Measurements from ENCODE around the gene BLOC1S4.

BLOC1S4 gene

GRCh38 chr4:6710282-6710681 lies 5.7 kb upstream of the BLOC1S4 start:
- no peak for DNase-seq (ENCODE audit: extremely low read depth, low read depth)

GRCh38 chr4:6710996-6711395 lies 5.0 kb upstream of the BLOC1S4 start:
- no peak for TF ChIP-seq CTCF (IDR thresholded peaks at IDR 0.05; ENCODE audit: low read depth, low read length)
- DNase-seq (ENCODE audit: extremely low read depth, low read depth), result no peak

More at GRCh38 chr4:6710282-6710681, 5.7 kb upstream of the BLOC1S4 start:
- TF ChIP-seq CTCF (IDR thresholded peaks at IDR 0.05; ENCODE audit: low read depth, low read length), result no peak

DNA sequence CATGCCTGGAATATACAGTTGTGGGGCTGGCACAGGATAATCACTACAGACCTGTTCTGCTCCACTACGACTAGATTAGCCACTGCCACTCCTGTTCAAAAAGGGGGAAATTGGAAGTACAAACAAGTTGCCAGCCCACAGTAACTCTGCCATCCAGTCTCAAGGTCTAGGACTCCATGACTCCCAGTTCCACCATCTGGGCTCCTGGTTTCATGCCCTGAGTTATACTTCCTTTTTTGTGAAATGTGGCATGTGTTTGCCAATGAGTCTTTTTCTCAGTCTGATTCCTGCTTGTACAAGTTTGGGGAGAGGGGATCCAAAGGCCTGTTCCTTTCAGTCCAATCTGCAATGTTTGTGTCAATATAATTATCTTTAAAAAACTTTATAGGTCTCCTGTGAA lies 1.0 kb upstream of the BLOC1S4 start:
- no peak for TF ChIP-seq CTCF (IDR thresholded peaks at IDR 0.05; ENCODE audit: low read depth, low read length)
- no peak for DNase-seq (ENCODE audit: extremely low read depth, low read depth)

- no peak for TF ChIP-seq CTCF (IDR thresholded peaks at IDR 0.05; ENCODE audit: low read depth, low read length)
- no peak for DNase-seq (ENCODE audit: extremely low read depth, low read depth)
Observed at GRCh38 chr4:6715704-6716017, 313 bp upstream of the BLOC1S4 start.

GRCh38 chr4:6716958-6717655 lies 1.1 kb downstream of the BLOC1S4 start:
- TF ChIP-seq CTCF (IDR thresholded peaks at IDR 0.05; ENCODE audit: low read depth, low read length), result no peak
- no peak for DNase-seq (ENCODE audit: extremely low read depth, low read depth)

- no peak for DNase-seq (ENCODE audit: extremely low read depth, low read depth)
- no peak for TF ChIP-seq CTCF (IDR thresholded peaks at IDR 0.05; ENCODE audit: low read depth, low read length)
Observed at GRCh38 chr4:6718932-6719610, 3.1 kb downstream of the BLOC1S4 start.

DNA sequence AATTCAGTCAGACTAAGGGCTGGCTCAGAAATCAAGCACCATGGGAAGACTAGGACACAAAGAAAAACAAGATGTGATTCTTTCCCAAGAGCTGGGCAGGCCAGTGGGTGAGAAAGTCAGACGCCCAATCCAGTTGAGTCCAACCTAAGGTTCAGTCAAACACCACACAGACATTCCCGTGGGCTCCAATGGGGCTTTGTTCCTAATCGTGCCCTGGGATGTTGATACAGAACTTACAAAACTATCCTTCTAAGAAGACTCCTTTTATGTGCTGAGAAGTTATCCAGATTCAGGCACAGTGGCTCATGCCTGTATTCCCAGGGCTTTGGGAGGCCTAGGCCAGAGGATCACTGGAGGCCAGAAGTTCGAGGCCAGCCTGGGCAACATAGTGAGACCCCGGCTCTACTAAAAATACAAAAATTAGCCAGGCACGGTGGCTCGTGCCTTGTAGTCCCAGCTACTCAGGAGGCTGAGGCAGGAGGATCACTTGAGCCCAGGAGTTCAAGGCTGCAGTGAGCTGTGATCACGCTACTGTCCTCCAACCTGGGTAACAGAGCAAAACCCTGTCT lies 3.7 kb downstream of the BLOC1S4 start:
- no peak for TF ChIP-seq CTCF (IDR thresholded peaks at IDR 0.05; ENCODE audit: low read depth, low read length)
- no peak for DNase-seq (ENCODE audit: extremely low read depth, low read depth)
